Measurements from ENCODE around the gene SMG6. TPM values are rescaled to one million over a fixed set of nuclear protein-coding genes. Genes with fewer than 3 reads are reported as not detected.

SMG6 gene
- total and polyA plus RNA-seq, 2 of the 13 experiments (the other 11 are each of a cell fraction or from before 2014, with no cell fraction given) = 4.6 to 14.6 TPM

DNA sequence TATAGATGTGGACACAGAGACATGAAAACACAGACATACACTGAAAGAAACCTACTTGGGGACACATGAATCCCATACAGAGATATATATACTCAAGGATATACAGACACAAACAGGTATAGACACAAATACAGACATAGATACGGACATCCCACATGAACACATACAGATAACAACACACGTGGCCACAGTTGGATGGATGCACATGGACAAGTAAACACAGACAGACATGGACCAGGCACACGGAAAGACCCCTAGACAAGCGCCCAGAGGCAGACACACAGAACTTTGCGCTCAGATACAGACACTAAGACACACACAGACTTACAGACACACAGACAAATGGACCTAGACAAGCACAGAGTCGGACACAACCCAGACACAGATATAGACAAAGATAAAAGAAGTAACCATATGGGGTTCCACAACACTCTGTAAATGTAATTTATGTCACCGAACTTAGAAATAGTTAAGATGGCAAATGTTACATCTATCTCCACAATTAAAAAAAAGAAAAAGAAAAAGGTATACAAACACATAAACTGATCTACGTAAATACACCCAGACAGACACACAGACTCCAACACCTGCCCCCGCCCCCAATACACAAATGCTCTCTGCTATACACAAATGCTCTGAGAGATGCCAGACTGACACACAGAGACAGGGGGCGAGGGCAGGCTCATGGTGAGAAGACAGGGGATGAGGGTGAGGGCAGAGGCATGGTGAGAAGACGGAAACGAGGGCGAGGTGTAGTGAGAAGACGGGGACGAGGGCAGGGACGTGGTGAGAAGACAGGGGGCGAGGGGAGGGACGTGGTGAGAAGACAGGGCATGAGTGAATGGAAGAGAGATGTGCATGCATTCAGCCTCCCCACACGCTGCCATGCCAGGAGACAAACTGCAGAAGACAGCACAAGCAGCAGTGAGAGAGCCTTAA lies 118.3 kb downstream of the SMG6 start:
- ChIA-PET POLR2A (no interaction called here), CTCF (ENCODE audit: low intra/inter-chr PET ratio, low total read pairs) (no interaction called here)
- DNase-seq (ENCODE audit: low spot score) (no peak), FAIRE-seq (no peak), ATAC-seq (no peak)
- Histone ChIP-seq H3K79me2 (ENCODE audit: insufficient read depth, low read length) (no peaks in the 10 kb centered on the region), H3K27me3 (ENCODE audit: control insufficient read depth in 1 of 2, insufficient read depth in 2 of 2, low read length in 2 of 2) (no peaks in the 10 kb centered on the region), H2AFZ (ENCODE audit: low read length) (no peak overlapping the region), H3K27ac (ENCODE audit: extremely low read length, insufficient read depth, low read length) (no peak overlapping the region), H4K20me1 (ENCODE audit: insufficient read depth, low read length) (no peaks in the 10 kb centered on the region), H3K4me1 (ENCODE audit: insufficient read depth, low read length) (no peaks in the 10 kb centered on the region), H3K4me2 (ENCODE audit: low read depth, low read length) (no peak overlapping the region), H3K9me3 (ENCODE audit: low read length) (no peaks in the 10 kb centered on the region), H3K36me3 (replicated peaks in 1 of 2; ENCODE audit: control insufficient read depth in 1 of 2, insufficient read depth in 2 of 2, low read length in 2 of 2) (peaks cover 25 to 58% of the 10 kb centered on the region in 2 experiments), H3K4me3 (replicated peaks in 1 of 3; ENCODE audit: insufficient read depth in 1 of 3, low read depth in 2 of 3, low read length in 3 of 3) (no peak overlapping the region), H3K9ac (ENCODE audit: insufficient read depth, low read depth, low read length) (no peak overlapping the region)
- intact Hi-C loops (cut with micrococcal nuclease; ENCODE audit: unreplicated experiment) (no loop called here), in situ Hi-C loops (cut with HindIII; ENCODE audit: extremely low pct_ligation_motif_present, low pct_unique_long_range_greater_than_20kb) (no loop called here)
- TF ChIP-seq, protein P1, sequence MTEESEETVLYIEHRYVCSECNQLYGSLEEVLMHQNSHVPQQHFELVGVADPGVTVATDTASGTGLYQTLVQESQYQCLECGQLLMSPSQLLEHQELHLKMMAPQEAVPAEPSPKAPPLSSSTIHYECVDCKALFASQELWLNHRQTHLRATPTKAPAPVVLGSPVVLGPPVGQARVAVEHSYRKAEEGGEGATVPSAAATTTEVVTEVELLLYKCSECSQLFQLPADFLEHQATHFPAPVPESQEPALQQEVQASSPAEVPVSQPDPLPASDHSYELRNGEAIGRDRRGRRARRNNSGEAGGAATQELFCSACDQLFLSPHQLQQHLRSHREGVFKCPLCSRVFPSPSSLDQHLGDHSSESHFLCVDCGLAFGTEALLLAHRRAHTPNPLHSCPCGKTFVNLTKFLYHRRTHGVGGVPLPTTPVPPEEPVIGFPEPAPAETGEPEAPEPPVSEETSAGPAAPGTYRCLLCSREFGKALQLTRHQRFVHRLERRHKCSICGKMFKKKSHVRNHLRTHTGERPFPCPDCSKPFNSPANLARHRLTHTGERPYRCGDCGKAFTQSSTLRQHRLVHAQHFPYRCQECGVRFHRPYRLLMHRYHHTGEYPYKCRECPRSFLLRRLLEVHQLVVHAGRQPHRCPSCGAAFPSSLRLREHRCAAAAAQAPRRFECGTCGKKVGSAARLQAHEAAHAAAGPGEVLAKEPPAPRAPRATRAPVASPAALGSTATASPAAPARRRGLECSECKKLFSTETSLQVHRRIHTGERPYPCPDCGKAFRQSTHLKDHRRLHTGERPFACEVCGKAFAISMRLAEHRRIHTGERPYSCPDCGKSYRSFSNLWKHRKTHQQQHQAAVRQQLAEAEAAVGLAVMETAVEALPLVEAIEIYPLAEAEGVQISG (CRISPR knock-in tag; IDR thresholded peaks at IDR 0.05) = no peak
- TF ChIP-seq TBX2 (CRISPR knock-in tag; IDR thresholded peaks at IDR 0.05; ENCODE audit: borderline replicate concordance) (no peak), SUZ12 (IDR thresholded peaks at IDR 0.05; ENCODE audit: low read depth, low read length) (no peak), ZNF766 (CRISPR knock-in tag; IDR thresholded peaks at IDR 0.05; ENCODE audit: borderline replicate concordance) (no peak), SIN3B (IDR thresholded peaks at IDR 0.05; ENCODE audit: low read length) (no peak), ZNF563 (CRISPR knock-in tag; IDR thresholded peaks at IDR 0.05) (no peak), SRSF9 (IDR thresholded peaks at IDR 0.05; ENCODE audit: borderline replicate concordance, insufficient read depth, low read depth, low read length, poor library complexity, severe bottlenecking) (no peak)
- TF ChIP-seq, protein P2, sequence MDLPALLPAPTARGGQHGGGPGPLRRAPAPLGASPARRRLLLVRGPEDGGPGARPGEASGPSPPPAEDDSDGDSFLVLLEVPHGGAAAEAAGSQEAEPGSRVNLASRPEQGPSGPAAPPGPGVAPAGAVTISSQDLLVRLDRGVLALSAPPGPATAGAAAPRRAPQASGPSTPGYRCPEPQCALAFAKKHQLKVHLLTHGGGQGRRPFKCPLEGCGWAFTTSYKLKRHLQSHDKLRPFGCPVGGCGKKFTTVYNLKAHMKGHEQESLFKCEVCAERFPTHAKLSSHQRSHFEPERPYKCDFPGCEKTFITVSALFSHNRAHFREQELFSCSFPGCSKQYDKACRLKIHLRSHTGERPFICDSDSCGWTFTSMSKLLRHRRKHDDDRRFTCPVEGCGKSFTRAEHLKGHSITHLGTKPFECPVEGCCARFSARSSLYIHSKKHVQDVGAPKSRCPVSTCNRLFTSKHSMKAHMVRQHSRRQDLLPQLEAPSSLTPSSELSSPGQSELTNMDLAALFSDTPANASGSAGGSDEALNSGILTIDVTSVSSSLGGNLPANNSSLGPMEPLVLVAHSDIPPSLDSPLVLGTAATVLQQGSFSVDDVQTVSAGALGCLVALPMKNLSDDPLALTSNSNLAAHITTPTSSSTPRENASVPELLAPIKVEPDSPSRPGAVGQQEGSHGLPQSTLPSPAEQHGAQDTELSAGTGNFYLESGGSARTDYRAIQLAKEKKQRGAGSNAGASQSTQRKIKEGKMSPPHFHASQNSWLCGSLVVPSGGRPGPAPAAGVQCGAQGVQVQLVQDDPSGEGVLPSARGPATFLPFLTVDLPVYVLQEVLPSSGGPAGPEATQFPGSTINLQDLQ (CRISPR knock-in tag; IDR thresholded peaks at IDR 0.05) = no peak
- 96% methylated on average over 19 of the region's 19 CpGs for WGBS (ENCODE audit: low lambda C conversion rate)
- BruUV-seq (replicated peaks) = no TSS peak

Data from HepG2 (cell line).